C4-2B (cell line): ENCODE results near the gene CTTNBP2.

ENCODE experiments used
- H3K27ac ChIP-seq: fragments of 450-650 bp; 2 replicates; pipeline ENCODE4 v1.5.1; 2017
- CTCF ChIP-seq: fragments of 450-650 bp; conservative IDR thresholded peaks from 2 replicates; pipeline ENCODE4 v1.5.1; 2017; ENCODE audit warnings: mild to moderate bottlenecking
- ZFX ChIP-seq: fragments of 450-650 bp; IDR thresholded peaks from 2 replicates; pipeline ENCODE4 v1.6.1; 2017

The CTTNBP2 gene

GRCh38 chr7:117741962-117742361 lies 131.3 kb downstream of the CTTNBP2 start:
- TF ChIP-seq ZFX (no peak), CTCF (no peak)
- no peak overlapping the region for H3K27ac ChIP-seq

GRCh38 chr7:117739085-117739484 lies 134.2 kb downstream of the CTTNBP2 start:
- no peak overlapping the region for H3K27ac ChIP-seq
- no peak for TF ChIP-seq ZFX
- no peak for TF ChIP-seq CTCF

- H3K27ac ChIP-seq, result no peak overlapping the region
- TF ChIP-seq ZFX, result no peak
- no peak for TF ChIP-seq CTCF
Observed at GRCh38 chr7:117737926-117738325, 135.3 kb downstream of the CTTNBP2 start.

GRCh38 chr7:117731455-117731854 lies 141.8 kb downstream of the CTTNBP2 start:
- no peak overlapping the region for H3K27ac ChIP-seq
- TF ChIP-seq ZFX, result no peak

- TF ChIP-seq ZFX (no peak), CTCF (no peak)
- no peak overlapping the region for H3K27ac ChIP-seq
Observed at GRCh38 chr7:117730390-117730789, 142.9 kb downstream of the CTTNBP2 start.

- no peak overlapping the region for H3K27ac ChIP-seq
- TF ChIP-seq ZFX (no peak), CTCF (no peak)
Observed at GRCh38 chr7:117728890-117729624, 144.2 kb downstream of the CTTNBP2 start.

GRCh38 chr7:117724898-117725297 lies 148.3 kb downstream of the CTTNBP2 start:
- no peak overlapping the region for H3K27ac ChIP-seq

More at GRCh38 chr7:117724898-117725297, 148.3 kb downstream of the CTTNBP2 start:
- TF ChIP-seq CTCF (no peak), ZFX (no peak)
